NCI-H1048 (cell line): ENCODE data around the gene CCL17.
"Not testable (repeated sequence)": the region's sequence is repeated elsewhere in the genome, so short reads cannot be mapped to it uniquely, and the experiment has no call there.

ENCODE experiments used
- DNase-seq: peaks from one replicate; lab custom pipeline; 2025; lab: John Stamatoyannopoulos, UW

The CCL17 gene

DNA sequence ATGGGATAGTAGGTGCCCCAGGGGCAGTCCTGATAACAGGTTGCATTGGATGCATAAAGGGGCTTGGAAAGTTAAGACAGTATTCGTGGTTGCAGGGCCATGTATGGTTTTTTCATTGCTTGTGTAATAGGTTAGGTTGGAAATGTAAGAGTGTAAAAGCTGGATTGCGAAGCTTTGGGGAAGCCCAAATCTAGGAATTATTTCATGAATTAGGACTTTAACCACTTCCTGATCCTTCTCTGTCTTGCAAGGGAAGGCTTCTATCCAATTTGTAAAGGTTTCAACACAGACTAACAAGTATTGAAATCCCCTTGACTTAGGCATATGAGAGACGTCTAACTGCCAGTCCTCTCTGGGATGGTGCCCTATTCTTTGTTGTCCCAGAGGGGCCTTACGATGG is 7.8 kb upstream of the CCL17 start:
- no peak for DNase-seq

- not testable (repeated sequence) for DNase-seq
Measured at GRCh38 chr16:57397493-57397892, 7.1 kb upstream of the CCL17 start.

- no peak for DNase-seq
Measured at GRCh38 chr16:57401943-57402640, 2.5 kb upstream of the CCL17 start.

DNA sequence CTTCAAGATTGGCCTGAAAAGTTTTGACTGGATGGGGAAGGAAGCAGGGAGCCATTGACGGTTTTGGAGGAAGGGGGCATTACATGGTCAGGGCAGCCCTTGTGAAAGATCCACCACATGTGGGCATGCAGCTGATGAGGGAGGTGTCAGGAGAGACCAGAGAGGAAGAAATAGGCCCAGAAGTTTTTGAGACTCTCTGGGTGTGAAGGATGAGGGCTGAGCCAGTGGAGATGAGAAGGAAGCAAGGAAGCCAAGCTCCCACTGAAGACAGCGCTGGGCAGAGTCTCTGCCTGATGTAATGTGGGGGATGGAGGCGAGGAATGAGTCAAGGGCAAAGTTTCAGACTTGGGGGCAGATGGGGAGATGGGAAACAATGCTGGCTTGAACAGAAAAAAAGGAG is 530 bp downstream of the CCL17 start:
- DNase-seq = no peak

DNA sequence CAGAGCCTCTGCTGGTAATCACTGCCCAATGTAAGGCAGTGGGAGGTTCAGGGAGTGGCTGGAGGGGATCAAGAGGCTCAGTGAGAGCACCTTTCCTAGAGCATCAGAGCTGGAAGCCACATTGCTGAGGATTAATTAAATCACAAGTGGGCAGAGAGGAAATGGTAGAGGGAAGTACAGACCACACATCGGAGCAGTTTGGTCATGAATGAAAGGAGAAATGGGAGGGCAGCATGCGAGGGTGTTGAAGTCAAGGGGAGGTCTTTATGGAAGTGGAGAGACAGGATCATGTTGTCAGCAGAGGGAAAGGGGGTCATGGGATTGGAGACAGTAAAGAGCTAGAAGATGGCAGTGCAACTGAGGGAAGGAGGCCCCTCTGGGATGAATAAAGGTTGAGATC is 2.3 kb downstream of the CCL17 start:
- no peak for DNase-seq

- DNase-seq = no peak
Measured at GRCh38 chr16:57407521-57408353, 3.2 kb downstream of the CCL17 start.

GRCh38 chr16:57409065-57409464 is 4.5 kb downstream of the CCL17 start:
- DNase-seq = no peak

DNA sequence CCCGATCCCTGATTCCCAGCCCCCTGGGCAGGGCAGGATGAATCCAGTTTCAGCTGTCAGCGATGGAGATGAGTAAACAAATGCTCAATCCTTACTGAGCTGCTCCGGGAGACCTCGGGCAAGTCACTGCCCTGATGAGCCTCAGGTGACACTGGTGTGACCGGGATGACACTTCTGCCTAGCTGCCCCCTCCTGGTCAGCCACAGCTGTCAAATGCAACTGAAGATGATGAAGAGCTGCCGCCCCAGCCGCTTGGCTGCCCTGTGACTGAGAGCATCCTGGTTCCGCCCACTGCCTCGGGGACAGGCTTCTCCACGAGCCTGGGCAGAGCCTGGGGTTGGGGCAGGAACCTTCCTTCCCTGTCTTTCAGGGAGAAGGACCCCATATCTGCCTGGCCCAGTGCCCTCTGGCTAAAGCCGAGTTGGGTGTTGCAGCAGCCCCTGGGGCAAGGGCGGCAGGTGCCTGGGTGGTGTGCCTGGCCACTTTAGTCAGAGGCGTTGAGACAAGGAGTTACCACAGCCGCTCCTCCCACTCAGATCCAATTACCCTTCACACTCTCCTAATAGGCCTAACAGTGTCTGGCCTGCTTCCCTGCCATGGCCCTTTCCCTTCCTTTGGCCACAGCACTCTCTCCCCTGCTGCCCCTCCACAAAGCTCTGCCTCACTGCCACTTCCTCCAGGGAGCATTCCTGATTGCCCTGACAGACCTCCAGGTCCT is 5.5 kb downstream of the CCL17 start:
- no peak for DNase-seq

- DNase-seq = no peak
Measured at GRCh38 chr16:57411362-57411976, 6.9 kb downstream of the CCL17 start.

DNA sequence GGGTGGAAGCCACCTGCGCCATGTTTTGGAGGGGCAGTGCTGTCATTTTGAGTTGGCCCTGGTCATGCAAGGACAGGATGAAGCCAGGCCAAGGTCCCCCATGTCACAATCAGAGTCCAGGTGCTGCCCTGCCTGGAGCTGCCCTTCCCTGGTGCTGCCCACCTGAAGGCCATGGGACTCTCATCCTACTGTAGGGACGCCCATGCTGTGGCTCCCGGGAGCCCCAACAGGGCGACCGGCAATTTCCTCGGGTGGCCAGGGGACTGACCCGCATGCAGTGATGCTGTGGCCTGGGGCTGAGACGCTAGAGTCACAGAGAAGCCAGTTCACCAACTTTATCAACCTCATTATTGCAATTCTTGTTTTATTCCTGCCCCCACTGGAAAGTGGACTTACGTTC is 8.0 kb downstream of the CCL17 start:
- DNase-seq = no peak

GRCh38 chr16:57413301-57413730 is 8.7 kb downstream of the CCL17 start:
- DNase-seq = no peak

- DNase-seq = no peak
Measured at GRCh38 chr16:57413733-57414132, 9.2 kb downstream of the CCL17 start.

- DNase-seq = no peak
Measured at GRCh38 chr16:57416084-57416483, 11.5 kb downstream of the CCL17 start.

DNA sequence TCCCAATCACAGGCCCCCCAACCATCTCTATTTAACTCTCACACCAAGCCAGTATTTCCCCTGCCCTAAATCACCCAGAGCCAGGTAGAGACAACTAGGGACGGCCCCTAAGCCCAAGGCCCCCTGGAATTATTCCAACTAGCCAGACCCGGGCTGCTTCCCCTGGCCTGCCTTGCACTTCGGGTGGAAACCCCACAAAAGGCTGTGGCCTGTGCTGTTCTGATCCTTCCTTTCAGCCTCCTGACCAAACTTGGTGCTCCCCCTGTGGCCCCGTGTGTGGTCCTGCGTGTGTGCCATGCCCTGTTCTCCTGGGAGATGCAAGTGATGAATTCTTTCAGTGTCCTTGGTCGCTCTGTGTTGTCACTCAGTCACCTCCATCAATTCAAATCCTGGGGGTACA is 14.9 kb downstream of the CCL17 start:
- DNase-seq = no peak

GRCh38 chr16:57422026-57422944 is 17.7 kb downstream of the CCL17 start:
- no peak for DNase-seq

DNA sequence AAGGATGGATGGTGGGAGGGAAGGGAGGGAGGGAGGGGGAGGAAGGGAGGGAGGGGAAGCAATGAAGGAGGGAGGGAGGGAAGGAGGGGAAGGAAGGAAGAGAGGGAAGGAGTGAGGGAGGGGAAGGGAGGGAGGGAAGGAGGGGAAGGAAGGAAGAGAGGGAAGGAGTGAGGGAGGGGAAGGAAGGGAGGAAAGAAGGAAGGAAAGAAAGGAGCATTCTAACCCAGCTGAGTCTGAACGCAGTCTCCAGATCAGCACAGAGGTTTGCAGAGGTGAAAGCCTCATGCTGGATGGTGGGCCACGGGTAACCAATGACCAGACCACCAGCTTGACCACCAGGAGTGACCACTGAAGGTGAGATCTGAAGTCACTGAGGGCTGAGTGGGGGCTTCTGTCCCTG is 18.6 kb downstream of the CCL17 start:
- no peak for DNase-seq

- DNase-seq = no peak
Measured at GRCh38 chr16:57424583-57424982, 20.0 kb downstream of the CCL17 start.

DNA sequence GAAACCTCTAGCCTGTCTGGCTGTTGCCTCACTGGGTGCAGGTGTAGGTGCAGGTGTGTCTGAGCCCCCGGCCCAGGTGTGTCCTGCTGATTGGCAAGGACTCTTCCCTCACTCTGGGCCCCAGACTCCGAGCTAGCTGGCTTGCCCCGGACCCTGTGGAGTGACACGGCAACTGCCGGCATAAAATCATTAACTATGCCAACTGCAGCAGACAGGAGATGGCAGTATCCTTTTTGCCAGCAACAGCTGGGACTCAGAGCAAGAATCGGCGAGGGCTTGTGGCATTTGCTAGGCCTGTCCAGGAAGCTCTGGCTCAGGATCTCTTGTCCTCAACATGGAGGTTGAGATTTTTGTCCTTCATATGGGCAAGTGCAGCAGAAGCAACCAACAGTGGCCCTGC is 21.8 kb downstream of the CCL17 start:
- no peak for DNase-seq

DNA sequence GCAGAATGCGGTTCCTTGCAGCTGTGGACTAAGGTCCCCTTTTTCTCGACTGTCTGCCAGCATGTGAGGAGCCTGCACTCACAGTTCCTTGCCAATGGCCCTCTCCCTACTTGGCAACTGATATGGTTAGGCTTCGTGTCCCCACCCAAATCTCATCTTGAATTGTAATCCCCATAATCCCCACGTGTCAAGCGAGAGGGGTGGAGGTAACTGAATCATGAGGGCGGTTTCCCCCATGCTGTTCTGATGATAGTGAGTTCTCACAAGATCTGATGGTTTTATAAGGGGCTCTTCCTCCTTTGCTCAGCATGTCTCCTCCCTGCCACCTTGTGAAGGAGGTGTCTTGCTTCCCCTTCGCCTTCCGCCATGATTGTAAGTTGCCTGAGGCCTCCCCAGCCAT is 22.7 kb downstream of the CCL17 start:
- no peak for DNase-seq

- DNase-seq = no peak
Measured at GRCh38 chr16:57427824-57428223, 23.3 kb downstream of the CCL17 start.

DNA sequence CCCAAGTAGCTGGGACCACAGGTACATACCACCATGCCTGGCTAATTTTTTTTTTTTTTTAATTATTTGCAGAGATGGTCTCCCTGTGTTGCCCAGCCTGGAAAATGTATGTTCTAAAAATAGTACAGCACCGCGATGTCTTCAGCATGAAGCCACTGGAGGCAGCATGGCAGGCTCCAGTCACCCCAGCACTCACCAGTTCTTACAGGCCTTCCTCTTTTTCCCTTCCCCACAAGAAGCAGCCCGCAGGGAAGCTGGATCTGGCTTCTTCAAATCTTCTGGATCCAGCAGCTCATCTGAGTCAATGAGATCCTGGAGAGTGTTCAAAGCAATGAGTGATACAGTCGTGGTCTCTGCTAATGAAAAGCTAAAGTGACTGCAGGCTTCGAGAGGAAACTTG is 26.4 kb downstream of the CCL17 start:
- no peak for DNase-seq
